Peyer's patch (tissue), 4 donors: ENCODE results near the gene ASXL1. TPM values are rescaled to one million over a fixed set of nuclear protein-coding genes. Genes with fewer than 3 reads are reported as not detected.

Experiments used
- DNase-seq, 3 donors: peaks; one replicate each; pipeline ENCODE4 v3.0.0-alpha.2; 2017 to 2019
- H3K27ac ChIP-seq, 4 donors: fragments of 200-600 bp; sonication (generic); one replicate each; pipeline ENCODE4 v1.5.1; 2016 to 2019
- H3K27me3 ChIP-seq, 2 donors: fragments of 200-600 bp; sonication (generic); one replicate each; pipeline ENCODE4 v1.5.1; 2019
- H3K36me3 ChIP-seq, 3 donors: fragments of 200-600 bp; sonication (generic); one replicate each; pipeline ENCODE4 v1.5.1; 2016 to 2019
- H3K4me1 ChIP-seq, 4 donors: fragments of 200-600 bp; sonication (generic); one replicate each; pipeline ENCODE4 v1.5.1; 2016 to 2019
- H3K4me3 ChIP-seq, 4 donors: fragments of 200-600 bp; sonication (generic); 1 replicate in 3 of 4; 2 replicates in 1 of 4; pipeline ENCODE4 v1.5.1; 2016 to 2019; ENCODE audit warnings: mild to moderate bottlenecking in 1 of 4
- H3K9me3 ChIP-seq, 4 donors: fragments of 200-600 bp; sonication (generic); one replicate each; pipeline ENCODE4 v1.5.1; 2016 to 2019; ENCODE audit warnings: mild to moderate bottlenecking in 1 of 4
- CTCF ChIP-seq, 6 experiments: fragments of 450-650 bp in 4 of 6; fragments of 200-600 bp in 2 of 6; sonication (generic) in 1 of 6; IDR thresholded peaks; one replicate each; pipeline ENCODE4 v1.5.1; 2017 to 2019; ENCODE audit warnings: antibody characterized with exemption in 6 of 6, mild to moderate bottlenecking in 3 of 6, moderate library complexity in 1 of 6
- POLR2A ChIP-seq, 2 donors: fragments of 450-650 bp; IDR thresholded peaks; one replicate each; pipeline ENCODE4 v1.5.1; 2017; ENCODE audit warnings: antibody characterized with exemption in 2 of 2, mild to moderate bottlenecking in 2 of 2, moderate library complexity in 2 of 2
- total RNA-seq, 4 donors: library from RNA; depleted of rRNA; stranded (reverse); fragments of >200 nt; gene quantifications; one replicate each; pipeline ENCODE4 v1.1.0, GENCODE V29; 2016

Gene ASXL1
- total RNA-seq, 4 donors from 2014 or later, result 74.4 to 173 (median 115) TPM

- TF ChIP-seq POLR2A (IDR thresholded peaks at IDR 0.05) (no peak), CTCF (IDR thresholded peaks at IDR 0.05) (no peak)
- H3K4me1 ChIP-seq, result peaks cover 0 to 3% (median 0%) of the 10 kb centered on the region in 4 donors
- peak in 2 of 3 donors; percentile 52 to 65 for DNase-seq
- no peaks in the 10 kb centered on the region for H3K27me3 ChIP-seq
- no peak overlapping the region for H3K4me3 ChIP-seq
- peaks cover 0 to 40% (median 0%) of the 10 kb centered on the region in 3 donors for H3K36me3 ChIP-seq
- H3K27ac ChIP-seq, result peak overlapping the region in 3 of 4 donors; percentile 42 to 73 (median 62)
- H3K9me3 ChIP-seq, result no peaks in the 10 kb centered on the region
Measured at GRCh38 chr20:32325706-32326503, 32.2 kb upstream of the ASXL1 start.

- Histone ChIP-seq H3K27me3 (no peaks in the 10 kb centered on the region), H3K27ac (peak overlapping the region in 2 of 4 donors; percentile 62 to 73), H3K4me1 (peaks cover 0 to 3% (median 0%) of the 10 kb centered on the region in 4 donors), H3K9me3 (no peaks in the 10 kb centered on the region), H3K4me3 (no peak overlapping the region), H3K36me3 (peaks cover 0 to 46% (median 0%) of the 10 kb centered on the region in 3 donors)
- DNase-seq, result no peak
- TF ChIP-seq CTCF (IDR thresholded peaks at IDR 0.05) (no peak), POLR2A (IDR thresholded peaks at IDR 0.05) (no peak)
Measured at GRCh38 chr20:32326504-32326845, 31.7 kb upstream of the ASXL1 start.

GRCh38 chr20:32327087-32327681, 30.9 kb upstream of the ASXL1 start:
- TF ChIP-seq CTCF (IDR thresholded peaks at IDR 0.05) (no peak), POLR2A (IDR thresholded peaks at IDR 0.05) (no peak)
- no peaks in the 10 kb centered on the region for H3K27me3 ChIP-seq
- peaks cover 0 to 52% (median 0%) of the 10 kb centered on the region in 3 donors for H3K36me3 ChIP-seq
- DNase-seq, result no peak
- H3K27ac ChIP-seq, result peak overlapping the region in 2 of 4 donors; percentile 40 to 62
- peaks cover 0 to 3% (median 0%) of the 10 kb centered on the region in 4 donors for H3K4me1 ChIP-seq
- H3K4me3 ChIP-seq, result no peak overlapping the region
- H3K9me3 ChIP-seq, result no peaks in the 10 kb centered on the region

GRCh38 chr20:32329817-32330554, 28.1 kb upstream of the ASXL1 start:
- Histone ChIP-seq H3K27me3 (no peaks in the 10 kb centered on the region), H3K4me3 (no peak overlapping the region), H3K27ac (no peak overlapping the region), H3K9me3 (no peaks in the 10 kb centered on the region), H3K36me3 (peaks cover 0 to 57% (median 0%) of the 10 kb centered on the region in 3 donors), H3K4me1 (peaks cover 0 to 3% (median 0%) of the 10 kb centered on the region in 4 donors)
- TF ChIP-seq POLR2A (IDR thresholded peaks at IDR 0.05) (no peak), CTCF (IDR thresholded peaks at IDR 0.05) (no peak)
- DNase-seq, result no peak

- Histone ChIP-seq H3K4me1 (no peaks in the 10 kb centered on the region), H3K27ac (no peak overlapping the region), H3K4me3 (no peak overlapping the region), H3K36me3 (peaks cover 0 to 57% (median 0%) of the 10 kb centered on the region in 3 donors), H3K9me3 (no peaks in the 10 kb centered on the region), H3K27me3 (no peaks in the 10 kb centered on the region)
- no peak for DNase-seq
- TF ChIP-seq CTCF (IDR thresholded peaks at IDR 0.05), result no peak
- TF ChIP-seq POLR2A (IDR thresholded peaks at IDR 0.05), result no peak
Measured at GRCh38 chr20:32330555-32330897, 27.6 kb upstream of the ASXL1 start.
